Mesothelial cell of epicardium (in vitro differentiated cells): ENCODE results near the gene SUFU. TPM values are rescaled to one million over a fixed set of nuclear protein-coding genes. Genes with fewer than 3 reads are reported as not detected.
A peak's percentile ranks its signal among the peaks of the same experiment; 100 is the strongest.

Experiments
- DNase-seq, 2 experiments: peaks; one replicate each; pipeline ENCODE4 v3.0.0; 2021; ENCODE audit warnings: low spot score in 2 of 2; ENCODE audit not compliant: unreplicated experiment in 2 of 2
- H3K27ac Mint-ChIP-seq: 2 replicates; pipeline ENCODE4 v1.8.0; 2021; ENCODE audit warnings: mixed read lengths
- H3K27me3 Mint-ChIP-seq: 2 replicates; pipeline ENCODE4 v1.8.0; 2021; ENCODE audit warnings: low read depth, mixed read lengths
- H3K36me3 Mint-ChIP-seq: 2 replicates; pipeline ENCODE4 v1.8.0; 2021; ENCODE audit warnings: mixed read lengths
- H3K4me1 Mint-ChIP-seq: 2 replicates; pipeline ENCODE4 v1.8.0; 2021; ENCODE audit warnings: mixed read lengths
- H3K4me3 Mint-ChIP-seq: 2 replicates; pipeline ENCODE4 v1.8.0; 2021; ENCODE audit warnings: mild to moderate bottlenecking, moderate library complexity, mixed read lengths
- H3K9me3 Mint-ChIP-seq: 2 replicates; pipeline ENCODE4 v1.8.0; 2021; ENCODE audit warnings: mixed read lengths
- CTCF ChIP-seq: fragments of 200-600 bp; sonication (generic); IDR thresholded peaks from one replicate; pipeline ENCODE4 v1.5.0; 2021; ENCODE audit warnings: antibody characterized with exemption; ENCODE audit not compliant: unreplicated experiment
- total RNA-seq: library from RNA; stranded (reverse); gene quantifications from 3 replicates; pipeline ENCODE4 v1.2.1, GENCODE V29; 2021

The SUFU gene
- total RNA-seq, 1 donor from 2014 or later, result 33.4 TPM

GRCh38 chr10:102624751-102625645 lies 121.2 kb downstream of the SUFU start:
- Mint-ChIP-seq H3K4me1 (peaks cover 50% of the 10 kb centered on the region), H3K27me3 (no peaks in the 10 kb centered on the region), H3K36me3 (peaks cover 19% of the 10 kb centered on the region), H3K27ac (peak overlapping the region; percentile 100), H3K9me3 (no peaks in the 10 kb centered on the region), H3K4me3 (no peak overlapping the region)
- no peak for TF ChIP-seq CTCF
- DNase-seq, result no peak

DNA sequence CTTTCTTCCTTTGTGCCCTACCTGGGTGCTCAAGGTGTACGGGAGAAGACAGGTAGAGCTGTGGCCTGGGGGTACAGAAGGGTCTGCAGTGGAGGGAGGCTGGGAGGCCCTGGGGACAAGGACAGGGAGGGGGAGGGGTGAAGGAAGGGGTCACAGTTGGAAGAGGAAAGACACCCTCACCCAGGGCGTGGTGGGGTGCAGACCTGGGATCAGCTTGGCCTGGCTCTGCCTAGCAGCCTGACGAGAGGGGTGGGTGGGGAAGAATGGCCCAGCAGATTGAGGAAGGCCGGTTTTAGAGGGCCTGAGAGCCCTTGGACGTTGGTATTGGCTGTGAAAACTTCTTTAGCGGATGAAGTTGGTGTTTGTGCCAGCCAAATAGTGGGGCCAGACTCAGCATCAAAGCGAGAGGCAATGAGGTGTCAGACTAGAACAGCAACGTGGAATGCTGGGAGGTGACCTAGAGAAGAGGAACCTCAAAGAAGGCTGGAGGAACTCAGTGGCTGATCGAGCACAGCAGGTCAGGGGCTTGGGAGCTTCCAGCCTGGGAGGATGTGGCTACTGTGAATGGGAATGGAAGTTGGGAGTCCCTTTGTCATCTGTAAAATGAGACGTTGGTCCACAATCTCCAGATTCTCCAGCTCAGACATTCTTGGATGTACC lies 122.4 kb downstream of the SUFU start:
- Mint-ChIP-seq H3K9me3 (no peaks in the 10 kb centered on the region), H3K27ac (peak overlapping the region; percentile 100), H3K4me3 (no peak overlapping the region), H3K4me1 (peaks cover 51% of the 10 kb centered on the region), H3K27me3 (no peaks in the 10 kb centered on the region), H3K36me3 (peaks cover 19% of the 10 kb centered on the region)
- TF ChIP-seq CTCF, result no peak
- no peak for DNase-seq

DNA sequence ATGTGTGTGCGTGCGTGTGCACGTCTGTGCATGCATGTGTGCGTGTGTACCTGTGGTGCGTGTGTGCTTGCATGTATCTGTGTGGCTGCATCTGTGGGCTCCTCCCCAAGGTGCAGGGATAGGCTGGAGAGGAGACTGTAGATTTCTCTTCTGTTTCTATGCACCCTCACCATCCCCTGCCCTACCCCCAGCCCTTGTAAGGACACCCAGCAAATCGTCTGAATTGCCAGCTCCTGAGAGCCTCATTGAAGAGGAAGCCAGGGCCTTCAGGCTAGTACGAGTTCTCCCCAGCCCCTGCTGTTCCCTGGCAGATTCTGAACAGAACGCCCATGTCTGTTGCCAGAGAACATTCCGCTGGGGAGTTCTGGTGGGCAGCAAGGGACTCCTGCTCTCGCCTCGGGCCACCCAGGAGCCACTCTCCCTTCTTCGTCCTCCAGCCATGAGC lies 123.5 kb downstream of the SUFU start:
- H3K4me3 Mint-ChIP-seq, result peak overlapping the region; percentile 46
- H3K27ac Mint-ChIP-seq, result peak overlapping the region; percentile 100
- peaks cover 18% of the 10 kb centered on the region for H3K36me3 Mint-ChIP-seq
- H3K27me3 Mint-ChIP-seq, result no peaks in the 10 kb centered on the region
- no peaks in the 10 kb centered on the region for H3K9me3 Mint-ChIP-seq
- no peak for TF ChIP-seq CTCF
- peaks cover 57% of the 10 kb centered on the region for H3K4me1 Mint-ChIP-seq
- DNase-seq, result no peak

DNA sequence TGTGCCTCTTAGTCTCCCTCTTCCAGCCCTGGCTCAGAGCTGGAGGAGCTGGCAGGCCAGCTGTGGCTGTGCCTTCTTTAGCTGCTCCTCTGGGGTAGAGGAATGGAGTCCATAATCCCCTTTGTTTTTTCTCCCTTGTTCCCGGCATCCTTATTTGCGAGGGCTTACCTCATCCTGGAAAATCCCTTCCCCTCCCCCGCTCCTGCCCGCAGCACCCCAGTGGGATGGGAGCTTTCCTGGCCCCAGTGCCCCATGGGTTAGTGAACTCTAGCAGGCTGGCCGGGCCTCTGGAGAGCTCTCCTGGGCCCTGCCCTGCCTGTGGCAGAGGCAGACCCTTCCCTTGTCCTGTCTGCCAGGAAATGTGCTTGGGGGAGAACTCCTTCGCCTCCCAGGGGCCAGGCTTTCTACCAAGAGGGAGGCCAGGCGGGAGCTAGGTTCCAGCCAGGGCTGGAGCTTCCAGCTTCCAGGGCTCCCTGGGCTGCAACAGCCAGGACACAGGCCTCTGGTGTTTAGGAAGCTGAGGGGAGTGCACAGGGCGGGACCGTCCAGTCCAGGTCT lies 124.0 kb downstream of the SUFU start:
- no peak for DNase-seq
- peaks cover 18% of the 10 kb centered on the region for H3K36me3 Mint-ChIP-seq
- H3K4me1 Mint-ChIP-seq, result peaks cover 62% of the 10 kb centered on the region
- H3K4me3 Mint-ChIP-seq, result peak overlapping the region; percentile 46
- H3K9me3 Mint-ChIP-seq, result no peaks in the 10 kb centered on the region
- H3K27me3 Mint-ChIP-seq, result no peaks in the 10 kb centered on the region
- peak overlapping the region; percentile 100 for H3K27ac Mint-ChIP-seq
- TF ChIP-seq CTCF, result no peak

GRCh38 chr10:102628451-102628911 lies 124.7 kb downstream of the SUFU start:
- Mint-ChIP-seq H3K9me3 (no peaks in the 10 kb centered on the region), H3K27me3 (no peaks in the 10 kb centered on the region), H3K4me3 (no peak overlapping the region), H3K4me1 (peaks cover 69% of the 10 kb centered on the region), H3K27ac (peak overlapping the region; percentile 100), H3K36me3 (peaks cover 14% of the 10 kb centered on the region)
- DNase-seq, result no peak
- no peak for TF ChIP-seq CTCF
